ENCODE measurements around the gene MYBPC1. TPM values are rescaled to one million over a fixed set of nuclear protein-coding genes. Genes with fewer than 3 reads are reported as not detected.
"Not testable (repeated sequence)": the region's sequence is repeated elsewhere in the genome, so short reads cannot be mapped to it uniquely, and the experiment has no call there.

Gene MYBPC1, protein sequence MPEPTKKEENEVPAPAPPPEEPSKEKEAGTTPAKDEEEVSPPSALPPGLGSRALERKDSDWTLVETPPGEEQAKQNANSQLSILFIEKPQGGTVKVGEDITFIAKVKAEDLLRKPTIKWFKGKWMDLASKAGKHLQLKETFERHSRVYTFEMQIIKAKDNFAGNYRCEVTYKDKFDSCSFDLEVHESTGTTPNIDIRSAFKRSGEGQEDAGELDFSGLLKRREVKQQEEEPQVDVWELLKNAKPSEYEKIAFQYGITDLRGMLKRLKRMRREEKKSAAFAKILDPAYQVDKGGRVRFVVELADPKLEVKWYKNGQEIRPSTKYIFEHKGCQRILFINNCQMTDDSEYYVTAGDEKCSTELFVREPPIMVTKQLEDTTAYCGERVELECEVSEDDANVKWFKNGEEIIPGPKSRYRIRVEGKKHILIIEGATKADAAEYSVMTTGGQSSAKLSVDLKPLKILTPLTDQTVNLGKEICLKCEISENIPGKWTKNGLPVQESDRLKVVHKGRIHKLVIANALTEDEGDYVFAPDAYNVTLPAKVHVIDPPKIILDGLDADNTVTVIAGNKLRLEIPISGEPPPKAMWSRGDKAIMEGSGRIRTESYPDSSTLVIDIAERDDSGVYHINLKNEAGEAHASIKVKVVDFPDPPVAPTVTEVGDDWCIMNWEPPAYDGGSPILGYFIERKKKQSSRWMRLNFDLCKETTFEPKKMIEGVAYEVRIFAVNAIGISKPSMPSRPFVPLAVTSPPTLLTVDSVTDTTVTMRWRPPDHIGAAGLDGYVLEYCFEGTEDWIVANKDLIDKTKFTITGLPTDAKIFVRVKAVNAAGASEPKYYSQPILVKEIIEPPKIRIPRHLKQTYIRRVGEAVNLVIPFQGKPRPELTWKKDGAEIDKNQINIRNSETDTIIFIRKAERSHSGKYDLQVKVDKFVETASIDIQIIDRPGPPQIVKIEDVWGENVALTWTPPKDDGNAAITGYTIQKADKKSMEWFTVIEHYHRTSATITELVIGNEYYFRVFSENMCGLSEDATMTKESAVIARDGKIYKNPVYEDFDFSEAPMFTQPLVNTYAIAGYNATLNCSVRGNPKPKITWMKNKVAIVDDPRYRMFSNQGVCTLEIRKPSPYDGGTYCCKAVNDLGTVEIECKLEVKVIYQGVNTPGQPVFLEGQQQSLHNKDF
- 10 to 100 TPM; 17.3 to 24.8 TPM for total RNA-seq
- long read RNA-seq, partial matches to known transcripts = 8 of 16 reads
- long read RNA-seq, other reads (novel, unspliced or antisense) = 8 of 16 reads

DNA sequence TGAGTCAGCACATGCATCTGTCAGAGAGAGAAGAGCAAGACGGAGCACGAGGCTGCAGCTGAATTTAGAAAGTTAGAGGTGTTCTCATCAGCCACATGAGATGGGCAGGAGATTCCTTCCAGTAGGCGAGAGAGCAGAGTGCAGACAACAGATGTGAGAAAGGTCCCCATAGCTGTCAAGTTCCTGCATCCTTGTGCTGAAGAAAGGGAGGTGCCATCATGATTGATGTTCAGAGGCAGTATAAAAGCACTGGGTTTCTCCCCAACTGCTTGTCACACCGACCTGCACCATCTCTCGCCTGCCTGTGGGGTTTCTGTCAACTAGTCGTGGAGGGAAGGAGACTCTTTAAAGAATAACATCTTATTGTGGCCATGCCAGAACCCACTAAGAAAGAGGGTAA lies at the start of gene MYBPC1:
TSS of gene MYBPC1 (plus strand) at position 272 of the 400 bp plus-strand sequence. CDS start at position 372, 100 bp downstream.
- DNase-seq (no peak), ATAC-seq (no peak)
- intact Hi-C loops (cut with DNase I, micrococcal nuclease) = no loop called here

DNA sequence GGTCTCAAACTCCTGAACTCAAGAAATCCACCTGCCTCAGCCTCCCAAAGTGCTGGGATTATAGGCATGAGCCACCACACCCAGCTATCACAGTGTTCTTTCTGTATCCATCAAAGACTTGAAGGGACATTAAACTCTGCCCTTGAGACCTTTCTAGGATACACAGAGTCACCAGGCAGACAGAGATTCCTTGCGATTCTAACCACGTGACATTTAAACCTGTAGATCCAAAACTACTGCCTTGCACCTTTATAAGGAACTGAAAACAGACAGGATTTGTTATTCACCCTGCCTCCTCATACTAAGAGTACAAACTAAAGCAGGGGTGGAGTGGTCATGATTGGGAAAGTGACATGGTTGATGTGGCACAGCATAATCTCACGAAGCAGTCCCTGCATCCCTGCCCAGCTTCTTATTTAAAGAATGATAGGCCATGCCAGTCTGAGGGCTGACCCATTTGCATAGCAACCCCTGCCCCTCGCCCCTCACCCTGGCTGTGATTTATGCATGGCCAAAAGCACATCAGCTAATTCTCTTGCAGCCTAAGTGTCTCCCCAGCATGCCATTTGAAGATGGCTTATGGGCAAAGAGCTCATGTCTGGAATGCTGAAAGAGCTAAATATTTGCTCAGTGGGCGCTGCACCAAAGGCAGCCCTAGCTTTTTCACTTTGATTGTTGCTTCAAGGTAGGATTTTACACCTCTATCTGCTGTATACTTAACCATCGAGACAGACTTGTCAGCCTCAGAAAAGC lies 43.2 kb upstream of the MYBPC1 start:
- DNase-seq = no peak

DNA sequence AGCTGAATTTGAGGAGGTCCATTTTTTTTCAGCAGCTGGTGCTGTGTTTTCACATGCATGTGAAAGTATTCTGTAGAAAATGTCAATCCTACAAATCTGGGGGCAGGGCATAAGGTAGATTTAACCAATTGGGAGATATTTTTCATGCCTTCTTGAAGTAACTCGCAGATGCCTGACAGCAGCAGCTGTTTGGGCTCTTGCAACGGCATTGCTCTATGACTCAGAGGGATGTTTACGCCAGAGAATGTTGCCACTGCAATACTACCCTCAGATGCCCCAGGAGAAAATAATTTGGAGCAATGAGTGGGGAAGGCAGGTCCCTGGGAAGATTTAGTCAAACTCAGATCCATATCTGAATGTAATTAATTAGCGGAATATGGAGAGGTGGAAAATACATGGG lies 42.5 kb upstream of the MYBPC1 start:
- ATAC-seq (no peak), DNase-seq (no peak)
- intact Hi-C loops (cut with DNase I, micrococcal nuclease) = no loop called here

More for the DNA sequence above, 43.2 kb upstream of the MYBPC1 start:
- intact Hi-C loops (cut with DNase I, micrococcal nuclease) = no loop called here
- no peak for ATAC-seq

DNA sequence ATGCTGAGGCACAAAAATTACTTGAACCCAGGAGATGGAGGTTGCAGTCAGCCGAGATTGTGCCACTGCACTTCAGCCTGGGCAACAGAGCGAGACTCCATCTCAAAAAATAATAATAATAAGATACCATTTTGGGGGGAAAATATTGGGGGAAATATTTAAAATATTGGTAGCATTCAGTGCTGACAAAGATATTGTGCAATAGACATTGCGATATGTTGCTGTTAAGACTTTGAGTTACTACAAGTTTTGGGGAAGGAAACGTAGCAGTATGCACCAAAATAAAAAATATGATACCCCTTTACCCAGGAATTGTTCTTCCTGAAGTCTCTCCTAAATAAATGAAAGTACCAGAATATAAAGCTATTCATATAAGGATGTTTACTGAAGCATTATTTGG lies 37.7 kb upstream of the MYBPC1 start:
- ATAC-seq (no peak), DNase-seq (no peak)
- intact Hi-C loops (cut with DNase I, micrococcal nuclease) = no loop called here

DNA sequence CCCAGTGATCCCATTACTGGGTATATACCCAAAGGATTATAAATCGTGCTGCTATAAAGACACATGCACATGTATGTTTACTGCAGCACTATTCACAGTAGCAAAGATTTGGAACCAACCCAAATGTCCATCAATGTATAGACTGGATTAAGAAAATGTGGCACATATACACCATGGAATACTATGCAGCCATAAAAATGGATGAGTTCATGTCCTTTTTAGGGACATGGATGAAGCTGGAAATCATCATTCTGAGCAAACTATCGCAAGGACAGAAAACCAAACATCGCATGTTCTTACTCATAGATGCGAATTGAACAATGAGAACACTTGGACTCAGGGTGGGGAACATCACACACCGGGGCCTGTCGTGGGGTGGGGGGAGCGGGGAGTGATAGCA lies 36.0 kb upstream of the MYBPC1 start:
- intact Hi-C loops (cut with DNase I, micrococcal nuclease); ATAC-seq; DNase-seq: not testable (repeated sequence)

DNA sequence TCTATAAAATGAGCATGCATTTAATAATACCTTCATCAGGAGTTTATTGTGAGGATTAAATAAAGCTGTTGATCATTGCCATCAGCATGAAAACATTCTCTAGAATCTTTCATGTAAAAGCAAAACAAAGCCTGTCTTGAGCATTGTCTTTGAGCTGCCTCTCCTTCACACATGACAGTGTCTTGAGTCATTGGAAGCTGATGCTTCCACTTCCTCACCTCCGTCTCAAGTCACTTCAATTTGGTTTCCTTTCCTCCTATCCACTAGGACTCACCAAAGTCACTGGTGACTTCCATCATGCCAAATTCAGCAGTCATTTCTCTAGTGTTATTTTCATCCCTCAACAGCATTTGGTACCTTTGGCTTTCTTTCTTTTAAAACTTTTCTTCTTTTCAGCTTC lies 31.6 kb upstream of the MYBPC1 start:
- ATAC-seq (no peak), DNase-seq (no peak)
- intact Hi-C loops (cut with DNase I, micrococcal nuclease) = loop anchor here in 1 of 2 donors (10.0 kb wide), 1 partner anchor 192 kb away; no protein-coding TSS in a partner anchor

DNA sequence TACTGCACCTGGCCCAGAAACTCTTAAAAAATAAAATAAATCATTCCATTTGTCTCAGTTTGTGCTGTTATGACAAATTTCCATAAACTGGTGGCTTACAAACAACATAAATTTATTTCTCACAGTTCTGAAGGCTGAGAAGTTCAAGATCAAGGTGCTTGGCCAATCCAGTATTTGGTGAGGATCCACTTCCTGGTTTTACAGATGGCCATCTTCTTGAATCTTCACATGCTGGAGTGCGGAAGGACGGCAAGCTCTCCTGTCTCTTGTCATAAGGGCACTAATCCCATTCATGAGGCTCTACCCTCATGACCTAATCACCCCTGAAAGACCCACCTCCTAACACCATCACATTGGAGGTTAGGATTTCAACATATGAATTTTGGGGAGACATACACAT lies 29.9 kb upstream of the MYBPC1 start:
- DNase-seq (no peak), ATAC-seq (no peak)
- intact Hi-C loops (cut with DNase I, micrococcal nuclease) = loop anchor here in 1 of 2 donors (10.0 kb wide), 1 partner anchor 190 kb away; no protein-coding TSS in a partner anchor

DNA sequence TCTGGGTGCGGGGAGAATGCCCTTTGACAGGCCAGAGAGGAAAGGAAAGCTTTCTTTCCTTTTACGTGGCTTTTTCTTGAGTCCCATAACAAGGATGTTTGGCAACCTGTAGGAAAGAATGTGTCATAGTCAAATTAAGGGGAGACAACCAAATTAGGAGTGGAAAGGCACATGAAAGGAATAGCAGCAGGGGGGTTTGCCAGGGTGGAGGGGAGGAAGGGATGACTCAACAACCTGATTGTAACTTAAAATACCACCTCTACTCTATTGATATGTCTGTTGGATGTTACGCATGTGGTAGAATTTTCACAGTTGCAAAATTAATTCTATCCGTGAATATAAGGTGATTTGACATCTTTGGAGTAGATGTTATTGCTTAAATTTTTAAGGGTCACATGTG lies 28.5 kb upstream of the MYBPC1 start:
- intact Hi-C loops (cut with DNase I, micrococcal nuclease) = loop anchor here in 1 of 2 donors (10.0 kb wide), 1 partner anchor 188 kb away; no protein-coding TSS in a partner anchor
- DNase-seq (no peak), ATAC-seq (no peak)

DNA sequence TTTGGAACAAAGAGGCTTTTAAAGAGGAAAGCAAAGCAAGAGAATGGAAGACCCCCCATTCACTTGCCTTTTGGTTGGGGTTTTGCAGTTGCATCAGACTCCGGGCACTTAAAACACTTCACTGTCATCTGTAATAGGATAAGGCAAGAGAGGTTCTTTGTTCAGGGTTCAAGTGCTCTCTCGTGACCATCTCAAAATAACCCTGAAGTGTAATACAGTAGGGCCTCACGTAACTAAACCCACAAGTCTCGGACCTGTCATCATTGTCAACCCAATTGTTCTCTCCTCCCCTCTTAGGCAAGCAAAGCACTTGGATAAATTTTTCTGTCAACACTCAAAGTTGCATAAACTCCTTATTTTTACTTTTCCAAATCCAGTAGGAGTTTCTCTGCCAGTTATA lies 26.9 kb upstream of the MYBPC1 start:
- intact Hi-C loops (cut with DNase I, micrococcal nuclease) = loop anchor here in 1 of 2 donors (10.0 kb wide), 1 partner anchor 187 kb away; no protein-coding TSS in a partner anchor
- no peak for ATAC-seq
- DNase-seq = no peak

DNA sequence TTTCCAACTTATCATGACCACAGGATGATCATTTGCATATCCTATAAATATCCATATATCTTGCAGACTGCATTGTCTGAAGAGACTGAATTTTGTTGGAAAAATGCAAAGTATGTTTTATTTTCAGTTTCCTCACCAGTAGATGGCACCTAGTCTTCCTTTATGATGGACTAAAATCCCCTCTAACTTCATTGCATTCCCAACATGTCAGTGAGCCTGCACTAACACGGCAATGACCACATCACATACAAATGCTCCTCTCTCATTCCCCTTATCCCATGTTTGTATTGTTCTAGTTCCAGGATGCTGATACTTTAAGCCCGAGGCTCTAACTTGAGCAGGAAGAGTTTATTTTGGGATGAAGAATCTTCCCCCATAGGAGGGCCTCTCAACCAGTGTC lies 24.7 kb upstream of the MYBPC1 start:
- no peak for DNase-seq
- ATAC-seq = peak; percentile 81
- intact Hi-C loops (cut with DNase I, micrococcal nuclease) = no loop called here

DNA sequence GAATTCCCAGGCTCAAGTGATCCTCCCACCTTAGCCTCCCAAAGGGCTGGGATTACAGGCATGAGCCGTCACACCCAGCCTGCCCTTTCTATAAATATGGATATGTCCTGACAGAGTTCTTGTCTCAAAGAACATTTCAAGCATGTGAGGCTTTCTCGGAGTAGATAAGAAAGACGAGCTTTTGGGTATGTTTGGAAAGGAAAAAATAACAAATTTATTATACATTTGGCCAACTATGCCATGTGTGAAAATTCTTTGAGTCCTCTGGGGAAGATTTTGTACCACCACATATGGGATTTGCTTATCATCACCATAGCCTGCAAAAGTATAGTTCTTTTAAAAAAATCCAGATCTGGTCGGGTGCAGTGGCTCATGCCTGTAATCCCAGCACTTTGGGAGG lies 23.7 kb upstream of the MYBPC1 start:
- intact Hi-C loops (cut with DNase I, micrococcal nuclease) = no loop called here

DNA sequence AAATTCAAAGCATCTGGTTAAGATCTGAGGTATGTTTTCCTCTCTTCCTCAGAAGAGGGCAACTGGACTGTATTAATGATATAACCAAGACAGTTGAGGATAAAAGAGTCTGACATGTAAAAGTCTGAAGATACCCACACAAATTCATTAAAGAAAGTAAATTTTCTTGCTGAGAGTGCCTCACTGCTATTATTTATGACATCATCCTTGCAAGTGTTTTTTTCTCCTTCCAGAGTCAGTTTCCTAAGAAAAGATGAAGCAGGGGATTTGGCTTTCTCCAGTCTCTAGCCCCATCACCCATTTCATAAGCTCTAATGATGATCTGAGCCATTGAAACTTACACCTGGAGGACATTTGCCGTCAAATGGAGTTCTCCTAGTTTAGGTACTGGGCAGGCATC lies 21.0 kb upstream of the MYBPC1 start:
- ATAC-seq (no peak), DNase-seq (no peak)
- intact Hi-C loops (cut with DNase I, micrococcal nuclease) = no loop called here

More for the DNA sequence above, 23.7 kb upstream of the MYBPC1 start:
- DNase-seq (no peak), ATAC-seq (no peak)

DNA sequence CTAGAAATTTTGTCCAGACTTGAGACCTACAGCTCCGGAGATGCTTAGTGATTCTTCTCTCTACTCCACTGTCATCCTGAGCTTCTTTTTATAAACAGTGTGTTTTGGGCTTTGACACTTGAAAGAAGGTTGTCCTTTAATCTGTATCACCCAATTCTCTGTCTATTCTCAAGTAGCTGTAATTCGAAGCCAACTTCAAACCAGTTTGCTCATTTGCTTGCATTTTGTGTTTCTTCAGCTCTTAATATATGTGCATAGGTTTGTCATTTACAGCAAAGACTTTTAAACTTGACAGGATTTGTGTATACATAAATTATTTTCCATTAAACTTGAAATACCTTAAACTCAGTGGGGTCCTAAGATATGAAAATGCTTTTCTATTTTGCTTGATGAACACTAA lies 16.4 kb upstream of the MYBPC1 start:
- intact Hi-C loops (cut with DNase I, micrococcal nuclease) = no loop called here

DNA sequence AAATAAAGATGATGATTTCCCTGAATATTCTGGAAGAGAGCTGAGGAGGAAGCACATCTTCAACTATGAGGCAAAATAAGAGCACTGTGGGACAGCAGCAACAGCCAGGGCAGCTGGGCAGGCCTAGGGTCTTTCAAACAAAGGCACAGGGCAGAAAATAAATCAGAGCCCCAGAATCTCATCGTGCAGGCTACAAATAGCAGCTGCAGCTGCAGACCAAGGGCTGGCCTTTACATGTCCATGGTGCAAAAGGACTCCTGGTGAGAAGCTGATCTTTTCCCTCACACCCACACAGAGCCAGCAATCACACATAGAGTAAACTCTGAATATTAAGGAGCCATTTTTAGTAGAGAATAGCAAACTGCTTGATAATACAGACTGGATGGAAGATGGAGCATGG lies 13.6 kb upstream of the MYBPC1 start:
- intact Hi-C loops (cut with DNase I, micrococcal nuclease) = no loop called here
- no peak for ATAC-seq
- no peak for DNase-seq

More for the DNA sequence above, 16.4 kb upstream of the MYBPC1 start:
- no peak for ATAC-seq
- no peak for DNase-seq

DNA sequence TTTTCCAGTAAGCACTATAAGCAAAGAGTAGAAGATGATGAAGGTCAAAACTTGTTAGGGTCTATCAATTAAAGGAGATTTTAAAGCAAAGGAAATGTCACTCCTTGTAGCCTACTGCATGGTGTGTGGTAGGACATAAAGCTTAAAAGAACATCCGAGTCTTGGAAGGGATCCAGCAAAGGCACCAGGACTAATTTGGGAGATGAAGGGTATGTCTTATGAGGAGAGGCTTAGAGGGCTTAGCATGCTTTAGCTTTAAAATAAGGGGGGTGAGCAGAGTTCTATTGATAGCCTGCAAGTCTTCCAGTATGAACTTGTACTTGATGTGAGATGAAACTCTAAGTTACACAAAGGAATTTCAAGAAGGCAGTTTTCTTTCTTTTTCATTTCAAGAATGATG lies 11.8 kb upstream of the MYBPC1 start:
- DNase-seq = no peak
- no peak for ATAC-seq
- intact Hi-C loops (cut with DNase I, micrococcal nuclease) = no loop called here

DNA sequence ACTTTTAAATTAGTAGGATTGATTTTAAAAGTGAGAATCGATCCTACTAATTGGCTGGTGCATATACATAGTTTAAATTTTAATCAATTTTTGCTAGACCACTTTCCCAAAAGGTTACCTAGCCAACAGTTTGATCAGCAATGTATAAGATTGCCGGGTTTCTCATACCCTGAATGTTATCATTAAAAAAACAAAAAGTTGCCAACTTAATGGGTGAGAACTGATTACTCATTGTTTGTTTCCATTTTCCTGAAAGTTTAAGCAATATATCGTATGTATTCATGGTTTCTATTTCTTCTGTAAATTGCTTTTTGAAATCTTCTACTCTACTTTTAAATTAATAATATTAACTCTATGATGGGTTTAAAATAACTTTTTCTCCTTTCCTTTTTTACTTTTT lies 4.4 kb upstream of the MYBPC1 start:
- no peak for ATAC-seq
- intact Hi-C loops (cut with DNase I, micrococcal nuclease) = no loop called here

DNA sequence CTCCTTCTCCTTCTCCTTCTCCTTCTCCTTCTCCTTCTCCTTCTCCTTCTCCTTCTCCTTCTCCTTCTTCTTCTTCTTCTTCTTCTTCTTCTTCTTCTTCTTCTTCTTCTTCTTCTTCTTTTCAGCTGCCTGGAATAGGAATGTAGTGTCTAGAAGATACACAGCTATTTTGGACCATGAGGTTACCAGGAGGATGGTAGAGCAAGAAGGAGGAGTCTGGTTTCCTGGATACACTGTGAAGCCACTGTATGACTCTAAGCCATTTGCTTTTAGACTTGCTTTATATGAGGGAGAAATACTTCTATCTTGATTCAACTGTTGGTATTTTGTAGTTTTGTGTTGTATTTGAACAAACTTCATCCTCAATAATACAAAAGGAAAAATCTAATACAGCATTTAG lies 3.0 kb upstream of the MYBPC1 start:
- DNase-seq (no peak), ATAC-seq (no peak)
- intact Hi-C loops (cut with DNase I, micrococcal nuclease) = no loop called here

More for the DNA sequence above, 4.4 kb upstream of the MYBPC1 start:
- no peak for DNase-seq

DNA sequence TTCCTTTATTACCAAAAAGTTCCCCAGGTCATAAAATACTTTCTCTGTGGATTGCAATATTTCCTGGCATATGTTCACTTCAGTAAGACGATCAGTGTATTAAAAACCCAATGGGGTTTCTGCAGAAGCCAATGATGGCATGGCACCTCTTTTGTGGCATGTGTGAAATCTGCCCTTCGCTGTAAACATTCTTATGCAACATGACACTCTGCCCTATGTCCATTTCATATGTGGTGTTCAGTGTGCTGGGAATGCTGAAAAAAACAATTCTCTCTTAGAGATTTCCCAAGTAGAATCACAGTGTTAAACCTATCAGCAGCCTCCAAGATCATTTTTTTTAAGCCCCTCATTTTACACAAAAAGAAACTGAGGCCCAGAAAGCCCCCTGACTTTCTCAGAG lies 2.3 kb upstream of the MYBPC1 start:
- DNase-seq = no peak
- intact Hi-C loops (cut with DNase I, micrococcal nuclease) = no loop called here
- ATAC-seq = no peak

All from left colon (tissue), 2 donors.